HS-5 (cell line): ENCODE results near the gene HMGN3.

Experiments used
- DNase-seq: peaks from one replicate; pipeline ENCODE4 v3.0.0-alpha.2; 2012; ENCODE audit warnings: low read depth

Gene HMGN3

GRCh38 chr6:79184641-79185040, 49.8 kb downstream of the HMGN3 start:
- no peak for DNase-seq

DNA sequence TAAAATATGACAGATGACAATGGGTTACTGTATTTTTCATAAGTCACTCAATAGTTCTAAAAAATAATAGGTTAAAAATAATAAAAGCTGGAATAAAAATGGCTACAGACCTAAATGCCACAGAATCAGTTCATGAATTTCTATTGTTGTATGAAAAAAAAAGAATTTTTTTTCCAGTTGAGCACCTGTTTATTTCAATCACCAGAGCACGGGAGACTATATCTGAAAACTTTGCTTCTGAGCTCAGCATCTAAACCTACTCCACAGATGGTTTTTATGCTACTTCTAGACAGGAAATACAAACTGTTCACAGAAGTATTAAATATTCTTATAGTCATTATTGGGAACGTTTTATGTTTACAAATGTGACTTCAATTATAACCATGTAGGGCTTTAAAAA, 50.4 kb downstream of the HMGN3 start:
- no peak for DNase-seq

DNA sequence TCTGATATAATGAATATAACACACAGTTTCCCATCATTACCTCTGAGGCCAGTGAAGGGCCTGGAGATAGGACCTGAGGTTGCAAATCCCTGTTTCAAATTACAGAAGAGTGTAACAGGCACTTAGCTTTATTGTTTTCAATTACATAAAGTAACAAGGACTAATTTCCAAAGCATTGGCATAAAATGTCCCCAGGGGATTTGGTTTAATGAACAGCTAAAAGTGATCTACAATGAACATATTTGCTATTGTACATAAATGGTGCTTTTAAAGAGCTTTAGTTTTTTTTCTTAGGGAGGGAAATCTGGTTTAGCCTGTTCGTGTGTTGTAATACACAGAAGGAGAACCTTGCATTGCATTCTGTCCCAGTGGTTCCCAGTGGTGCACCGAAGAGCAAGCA, 54.4 kb downstream of the HMGN3 start:
- DNase-seq, result no peak

DNA sequence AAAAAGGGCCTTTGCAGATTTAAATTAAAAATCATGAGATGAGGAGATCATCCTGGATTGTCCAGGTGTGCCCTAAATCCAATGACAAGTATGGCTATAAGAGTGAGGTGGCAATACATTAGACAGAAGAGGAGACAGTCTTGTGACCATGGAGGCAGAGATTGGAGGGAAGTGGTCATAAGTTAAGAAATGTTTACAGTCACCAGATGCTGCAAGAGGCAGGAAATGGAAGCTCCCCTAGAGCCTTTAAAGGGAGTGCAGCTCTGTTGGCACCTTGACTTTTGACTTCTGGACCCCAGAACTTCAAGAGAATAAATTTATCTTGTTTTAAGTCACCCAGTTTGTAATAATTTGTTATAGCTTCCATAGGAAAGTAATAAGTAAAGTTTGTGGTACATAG, 61.1 kb downstream of the HMGN3 start:
- no peak for DNase-seq

DNA sequence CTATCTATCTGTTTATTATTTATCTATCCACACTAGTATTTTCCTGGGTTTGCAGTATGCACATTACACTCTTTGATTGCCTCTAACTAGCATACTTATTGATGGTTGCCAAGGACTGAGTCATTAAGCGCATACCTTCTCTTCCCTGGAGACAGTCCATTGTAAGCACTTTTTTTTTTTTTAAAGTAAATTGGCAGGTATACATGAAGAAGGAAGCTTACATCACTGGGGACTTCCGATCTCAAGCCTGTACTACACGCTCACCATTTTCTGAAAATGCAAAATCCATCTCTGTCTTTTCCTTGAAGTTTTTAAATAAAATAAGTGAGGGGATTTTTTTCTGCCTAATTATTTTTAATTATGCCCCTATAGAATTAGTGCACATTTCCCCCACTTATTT, 63.5 kb downstream of the HMGN3 start:
- DNase-seq, result no peak

DNA sequence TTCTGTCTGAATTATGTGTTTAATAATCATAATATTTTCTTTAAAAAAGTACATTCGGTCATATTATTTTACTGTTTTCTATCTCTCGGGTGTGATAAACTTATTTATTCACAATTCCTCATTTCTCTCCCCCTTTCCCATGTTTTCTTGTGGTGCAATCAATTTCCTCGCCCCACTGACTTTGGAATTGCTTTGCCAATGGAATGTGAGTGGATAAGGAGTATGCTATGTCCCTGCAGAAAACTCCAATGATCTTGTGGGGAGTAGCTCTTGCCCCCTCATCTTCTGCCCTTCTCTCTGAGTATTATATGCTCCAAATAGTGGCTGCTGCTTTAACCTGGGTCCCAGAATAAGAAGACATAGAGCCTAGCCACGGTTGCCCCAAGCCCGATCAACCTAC, 64.1 kb downstream of the HMGN3 start:
- DNase-seq, result no peak

DNA sequence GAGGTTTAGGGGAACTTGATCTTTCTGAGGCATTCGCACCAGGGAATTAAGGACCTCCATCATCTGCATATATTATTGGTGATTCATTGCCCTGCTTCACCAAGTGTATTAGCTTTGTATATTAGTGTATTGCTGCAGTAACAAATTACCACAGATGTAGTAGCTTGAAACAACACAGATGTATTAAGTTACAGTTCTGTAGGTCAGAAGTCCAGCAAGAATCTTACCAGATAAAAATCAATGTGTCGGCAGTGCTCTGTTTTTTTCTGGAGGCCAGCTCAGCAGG, 65.8 kb downstream of the HMGN3 start:
- DNase-seq, result no peak

- no peak for DNase-seq
Observed at GRCh38 chr6:79167931-79168694, 66.4 kb downstream of the HMGN3 start.

GRCh38 chr6:79159846-79160245, 74.6 kb downstream of the HMGN3 start:
- no peak for DNase-seq

DNA sequence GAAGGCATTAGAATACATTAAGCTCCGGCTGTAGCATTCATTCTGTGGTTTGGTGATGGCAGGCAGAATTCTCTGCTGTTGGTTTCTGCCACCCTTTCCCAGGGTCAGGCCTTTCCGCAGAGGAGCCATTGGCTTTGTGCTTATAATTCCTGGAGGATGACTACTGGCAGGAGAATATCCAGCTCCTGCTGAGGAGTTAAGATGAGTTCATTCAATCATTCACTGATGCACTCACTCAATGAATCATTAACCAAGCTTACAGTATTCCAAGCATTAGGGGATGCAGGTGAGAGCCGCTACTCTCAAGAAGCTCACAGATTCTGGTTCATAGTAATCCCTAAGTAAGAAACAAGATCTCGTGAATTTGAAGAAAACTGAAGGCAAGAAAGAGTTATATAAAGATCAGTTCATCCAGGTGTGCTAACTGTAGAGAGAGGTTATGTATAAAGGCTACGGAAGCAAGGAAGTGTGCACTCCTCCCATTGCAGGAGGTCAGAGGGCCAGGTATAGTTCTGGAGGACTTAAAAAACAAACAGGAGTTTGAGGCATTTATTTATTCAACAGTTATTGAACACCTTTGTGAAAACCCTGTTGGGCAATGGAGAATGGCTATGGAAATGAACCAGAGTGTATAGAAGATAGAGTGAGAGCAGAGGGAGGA, 75.5 kb downstream of the HMGN3 start:
- DNase-seq, result no peak

GRCh38 chr6:79157961-79158644, 76.4 kb downstream of the HMGN3 start:
- no peak for DNase-seq

DNA sequence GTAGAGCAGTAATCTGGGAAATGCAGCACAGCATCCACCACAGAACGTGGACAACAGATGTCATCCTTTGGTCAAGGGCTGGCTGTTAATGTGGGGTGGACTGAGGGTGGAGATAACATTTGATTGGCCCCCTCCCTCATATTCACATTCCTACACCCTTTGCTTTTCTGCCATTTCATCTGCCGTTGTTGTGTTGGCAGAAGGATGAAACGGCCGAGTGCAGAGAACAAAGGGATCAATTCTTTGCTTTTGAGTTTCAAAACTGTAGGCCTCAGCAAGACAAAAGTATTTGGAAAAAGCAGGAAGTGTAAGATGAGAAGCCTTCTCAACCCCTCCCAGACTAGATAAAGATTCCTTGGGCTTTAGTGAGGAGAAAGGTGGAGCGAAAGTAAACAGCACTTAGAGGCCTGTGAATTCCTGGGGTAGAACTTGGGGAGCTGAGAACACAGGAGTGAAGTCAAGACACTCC, 82.2 kb downstream of the HMGN3 start:
- DNase-seq, result no peak
